GM12875 (cell line): ENCODE measurements around the gene COX6A2.
"Not testable (repeated sequence)": the region's sequence is repeated elsewhere in the genome, so short reads cannot be mapped to it uniquely, and the experiment has no call there.

Experiments
- H3K4me3 ChIP-seq: one replicate; pipeline ENCODE4 v1.5.1; 2011; ENCODE audit warnings: low read depth, low read length, control low read depth
- CTCF ChIP-seq: IDR thresholded peaks from 2 replicates; pipeline ENCODE4 v1.5.1; 2011; ENCODE audit warnings: low read depth, mild to moderate bottlenecking, control low read depth, inconsistent platforms, low read length, moderate library complexity, borderline replicate concordance; ENCODE audit not compliant: insufficient read depth

The COX6A2 gene

GRCh38 chr16:31455601-31456314, 27.6 kb upstream of the COX6A2 start:
- H3K4me3 ChIP-seq = no peak overlapping the region
- TF ChIP-seq CTCF = peak; percentile 56

- no peak for TF ChIP-seq CTCF
- no peak overlapping the region for H3K4me3 ChIP-seq
Measured at GRCh38 chr16:31453255-31454204, 25.4 kb upstream of the COX6A2 start.

GRCh38 chr16:31452631-31453106, 24.5 kb upstream of the COX6A2 start:
- no peak for TF ChIP-seq CTCF
- H3K4me3 ChIP-seq = no peak overlapping the region

GRCh38 chr16:31451681-31452351, 23.7 kb upstream of the COX6A2 start:
- H3K4me3 ChIP-seq = no peak overlapping the region
- peak; percentile 27; the same call in 1 of the 2 replicates for TF ChIP-seq CTCF

GRCh38 chr16:31451201-31451600, 23.0 kb upstream of the COX6A2 start:
- no peak for TF ChIP-seq CTCF

GRCh38 chr16:31445931-31446330, 17.8 kb upstream of the COX6A2 start:
- H3K4me3 ChIP-seq = not testable (repeated sequence)

More at GRCh38 chr16:31451201-31451600, 23.0 kb upstream of the COX6A2 start:
- no peak overlapping the region for H3K4me3 ChIP-seq

GRCh38 chr16:31441956-31442355, 13.8 kb upstream of the COX6A2 start:
- no peak for TF ChIP-seq CTCF
- no peak overlapping the region for H3K4me3 ChIP-seq
